H9 (cell line): ENCODE measurements around the gene DIO2. TPM values are rescaled to one million over a fixed set of nuclear protein-coding genes. Genes with fewer than 3 reads are reported as not detected.

Experiments
- DNase-seq: peaks from one replicate; pipeline ENCODE4 v3.0.0-alpha.2; 2017
- H2AFZ ChIP-seq: one replicate; pipeline ENCODE4 v1.6.1; 2013; ENCODE audit warnings: mild to moderate bottlenecking, low read length, control low read depth, moderate library complexity
- H2AK5ac ChIP-seq: 2 replicates; pipeline ENCODE4 v1.6.1; 2013; ENCODE audit warnings: low read length, control low read depth, mixed read lengths; ENCODE audit not compliant: insufficient read length
- H2BK120ac ChIP-seq: one replicate; pipeline ENCODE4 v1.6.1; 2013; ENCODE audit warnings: low read depth, mild to moderate bottlenecking, low read length, control low read depth, inconsistent platforms; ENCODE audit not compliant: poor library complexity, severe bottlenecking
- H2BK12ac ChIP-seq: 2 replicates; pipeline ENCODE4 v1.6.1; 2013; ENCODE audit warnings: low read length, control low read depth, mixed read lengths, low read depth; ENCODE audit not compliant: insufficient read length
- H2BK15ac ChIP-seq: 2 replicates; pipeline ENCODE4 v1.6.1; 2013; ENCODE audit warnings: low read depth, low read length, control low read depth
- H2BK20ac ChIP-seq: one replicate; pipeline ENCODE4 v1.6.1; 2013; ENCODE audit warnings: low read depth, mild to moderate bottlenecking, low read length, control low read depth, inconsistent platforms; ENCODE audit not compliant: poor library complexity, severe bottlenecking
- H2BK5ac ChIP-seq: 2 replicates; pipeline ENCODE4 v1.6.1; 2013; ENCODE audit warnings: low read length, control low read depth, mixed read lengths; ENCODE audit not compliant: insufficient read length
- H3K14ac ChIP-seq: 2 replicates; pipeline ENCODE4 v1.6.1; 2013; ENCODE audit warnings: low read length, control low read depth; ENCODE audit not compliant: insufficient read depth
- H3K18ac ChIP-seq: 2 replicates; pipeline ENCODE4 v1.6.1; 2013; ENCODE audit warnings: low read depth, mild to moderate bottlenecking, mixed read lengths, low read length, control low read depth; ENCODE audit not compliant: insufficient read length
- H3K23ac ChIP-seq: 2 replicates; pipeline ENCODE4 v1.6.1; 2013; ENCODE audit warnings: low read length, control low read depth, mixed read lengths, low read depth; ENCODE audit not compliant: insufficient read length
- H3K23me2 ChIP-seq: 2 replicates; pipeline ENCODE4 v1.6.1; 2013; ENCODE audit warnings: low read depth, mild to moderate bottlenecking, mixed read lengths, low read length, control low read depth; ENCODE audit not compliant: insufficient read length, poor library complexity, severe bottlenecking
- H3K27ac ChIP-seq: 2 replicates; pipeline ENCODE4 v1.5.1; 2013; ENCODE audit warnings: low read length, control low read depth, mixed read lengths, low read depth; ENCODE audit not compliant: insufficient read length
- H3K27me3 ChIP-seq: 2 replicates; pipeline ENCODE4 v1.6.1; 2013; ENCODE audit warnings: low read length, control low read depth, inconsistent platforms; ENCODE audit not compliant: insufficient read depth
- H3K4ac ChIP-seq: 2 replicates; pipeline ENCODE4 v1.6.1; 2013; ENCODE audit warnings: low read depth, mild to moderate bottlenecking, control low read depth, inconsistent platforms, low read length, moderate library complexity
- H3K4me1 ChIP-seq: 2 replicates; pipeline ENCODE4 v1.6.1; 2013; ENCODE audit warnings: low read length, control low read depth, inconsistent platforms; ENCODE audit not compliant: insufficient read depth
- H3K4me2 ChIP-seq: 2 replicates; pipeline ENCODE4 v1.6.1; 2013; ENCODE audit warnings: low read length, control low read depth, mixed read lengths; ENCODE audit not compliant: insufficient read length, insufficient read depth
- H3K56ac ChIP-seq: 2 replicates; pipeline ENCODE4 v1.6.1; 2013; ENCODE audit warnings: low read depth, mild to moderate bottlenecking, mixed read lengths, low read length, control low read depth; ENCODE audit not compliant: insufficient read length
- H3K79me1 ChIP-seq: 2 replicates; pipeline ENCODE4 v1.6.1; 2013; ENCODE audit warnings: low read depth, mild to moderate bottlenecking, moderate library complexity, low read length, control low read depth, inconsistent platforms; ENCODE audit not compliant: insufficient read depth, poor library complexity, severe bottlenecking
- H3K79me2 ChIP-seq: 2 replicates; pipeline ENCODE4 v1.6.1; 2013; ENCODE audit warnings: low read length, control low read depth, inconsistent platforms; ENCODE audit not compliant: insufficient read depth
- H3K9ac ChIP-seq: 2 replicates; pipeline ENCODE4 v1.6.1; 2013; ENCODE audit warnings: low read length, control low read depth, mixed read lengths; ENCODE audit not compliant: insufficient read length; ENCODE audit errors: extremely low read depth
- H3K9me3 ChIP-seq: one replicate; pipeline ENCODE4 v1.6.1; 2013; ENCODE audit warnings: low read depth, low read length, inconsistent platforms; ENCODE audit not compliant: control insufficient read depth
- H3T11ph ChIP-seq: one replicate; pipeline ENCODE4 v1.6.1; 2013; ENCODE audit warnings: mild to moderate bottlenecking, low read length, control low read depth, inconsistent platforms
- H4K20me1 ChIP-seq: one replicate; pipeline ENCODE4 v1.6.1; 2013; ENCODE audit not compliant: control insufficient read depth, insufficient read length, insufficient read depth
- H4K5ac ChIP-seq: 2 replicates; pipeline ENCODE4 v1.6.1; 2013; ENCODE audit warnings: low read depth, mild to moderate bottlenecking, mixed read lengths, low read length, control low read depth; ENCODE audit not compliant: insufficient read length
- H4K8ac ChIP-seq: replicated peaks from 2 replicates; pipeline ENCODE4 v1.6.1; 2013; ENCODE audit warnings: low read length, control low read depth, mixed read lengths, low read depth; ENCODE audit not compliant: insufficient read length
- H4K91ac ChIP-seq: 2 replicates; pipeline ENCODE4 v1.6.1; 2013; ENCODE audit warnings: low read depth, mild to moderate bottlenecking, moderate library complexity, mixed read lengths, low read length, control low read depth; ENCODE audit not compliant: insufficient read length
- H3K27ac Mint-ChIP-seq, 3 experiments: 2 replicates in 2 of 3; 3 replicates in 1 of 3; pipeline ENCODE4 v1.8.0; 2020 to 2021; ENCODE audit warnings: mixed read lengths in 3 of 3, mild to moderate bottlenecking in 1 of 3, moderate library complexity in 1 of 3
- H3K27me3 Mint-ChIP-seq: 2 replicates; pipeline ENCODE4 v1.8.0; 2021; ENCODE audit warnings: low read depth, mild to moderate bottlenecking, moderate library complexity, mixed read lengths
- H3K36me3 Mint-ChIP-seq, 3 experiments: 2 replicates in 2 of 3; 3 replicates in 1 of 3; pipeline ENCODE4 v1.8.0; 2020 to 2021; ENCODE audit warnings: low read depth in 3 of 3, mixed read lengths in 3 of 3; ENCODE audit not compliant: insufficient read depth in 1 of 3
- H3K4me1 Mint-ChIP-seq, 2 experiments: 2 replicates each; pipeline ENCODE4 v1.8.0; 2020; ENCODE audit warnings: mixed read lengths in 2 of 2
- H3K4me3 Mint-ChIP-seq, 2 experiments: 2 replicates in 1 of 2; 3 replicates in 1 of 2; pipeline ENCODE4 v1.8.0; 2020 to 2021; ENCODE audit warnings: mild to moderate bottlenecking in 2 of 2, mixed read lengths in 2 of 2, moderate library complexity in 1 of 2
- H3K9me3 Mint-ChIP-seq, 2 experiments: 2 replicates in 1 of 2; 3 replicates in 1 of 2; pipeline ENCODE4 v1.8.0; 2020; ENCODE audit warnings: mild to moderate bottlenecking in 2 of 2, mixed read lengths in 2 of 2, moderate library complexity in 1 of 2
- CTCF ChIP-seq: fragments of 200-600 bp; sonication (generic); conservative IDR thresholded peaks from 3 replicates; pipeline ENCODE4 v1.8.0; 2021; ENCODE audit warnings: antibody characterized with exemption, mild to moderate bottlenecking
- WGBS: extraction: QIAGEN DNeasy Blood & Tissue Kit; methylation state at CpG from one replicate; pipeline ENCODE4 v1.1.7; 2013; ENCODE audit warnings: missing lambda C conversion rate, low lambda C conversion rate, mixed read lengths; ENCODE audit not compliant: insufficient read length; ENCODE audit errors: extremely low coverage; 5-methylcytosine and 5-hydroxymethylcytosine counted together
- long read RNA-seq: library from polyadenylated mRNA; unstranded; transcript quantifications from one replicate; pipeline ENCODE4 v2.0.0, GENCODE V29; 2020
- total RNA-seq: library from RNA; stranded (reverse); gene quantifications from 2 replicates; pipeline ENCODE4 v1.2.1, GENCODE V29; 2021

Gene DIO2
- not detected in 2 replicates for total RNA-seq
- long read RNA-seq: 0 reads

GRCh38 chr14:80211153-80212022 is at the start of gene DIO2:
Gene DIO2, minus strand, starts transcription at chr14:80211504. Its CDS starts 32 bp downstream, at chr14:80211472.
- H3K27me3 Mint-ChIP-seq: peaks cover 14% of the 10 kb centered on the region
- H3K9me3 ChIP-seq: no peaks in the 10 kb centered on the region
- no peak within 1 kb of the TSS for H3K9ac ChIP-seq
- H2AK5ac ChIP-seq: no peak within 1 kb of the TSS
- no peak for TF ChIP-seq CTCF
- no peak within 1 kb of the TSS for H2BK15ac ChIP-seq
- H4K20me1 ChIP-seq: no peaks in the 10 kb centered on the region
- no peaks in the 10 kb centered on the region for H3K23me2 ChIP-seq
- no peak within 1 kb of the TSS for H3K14ac ChIP-seq
- H3K27ac Mint-ChIP-seq: peak within 1 kb of the TSS in 1 of 3 experiments; percentile 9; a peak in 1 of 7 replicates
- H3K79me1 ChIP-seq: no peaks in the 10 kb centered on the region
- no peak within 1 kb of the TSS for H4K8ac ChIP-seq
- no peak within 1 kb of the TSS for H3K27ac ChIP-seq
- peaks cover 11 to 16% of the 10 kb centered on the region in 2 experiments for H3K4me1 Mint-ChIP-seq
- H3K4me1 ChIP-seq: no peaks in the 10 kb centered on the region; the same call in 1 of the 2 replicates
- H2BK12ac ChIP-seq: no peak within 1 kb of the TSS
- no CpG with 5 or more reads among the region's 17 CpGs for WGBS
- no peak within 1 kb of the TSS for H2AFZ ChIP-seq
- peak; percentile 36 for DNase-seq
- no peak within 1 kb of the TSS for H3K4me3 Mint-ChIP-seq
- H3K36me3 Mint-ChIP-seq: no peaks in the 10 kb centered on the region
- no peak within 1 kb of the TSS for H4K5ac ChIP-seq
- no peak within 1 kb of the TSS for H3K4me2 ChIP-seq
- H3K23ac ChIP-seq: no peak within 1 kb of the TSS
- H3T11ph ChIP-seq: no peak within 1 kb of the TSS
- no peaks in the 10 kb centered on the region; the same call in 1 of the 2 replicates for H3K27me3 ChIP-seq
- H2BK20ac ChIP-seq: no peak within 1 kb of the TSS
- no peak within 1 kb of the TSS for H3K56ac ChIP-seq
- H3K9me3 Mint-ChIP-seq: no peaks in the 10 kb centered on the region
- H3K79me2 ChIP-seq: no peaks in the 10 kb centered on the region
- H4K91ac ChIP-seq: no peak within 1 kb of the TSS
- H3K18ac ChIP-seq: no peak within 1 kb of the TSS
- H2BK120ac ChIP-seq: no peak within 1 kb of the TSS
- no peak within 1 kb of the TSS for H3K4ac ChIP-seq
- H2BK5ac ChIP-seq: no peak within 1 kb of the TSS
